K562 (cell line): ENCODE data around the gene UBE2C. TPM values are rescaled to one million over a fixed set of nuclear protein-coding genes. Genes with fewer than 3 reads are reported as not detected.
A peak's percentile ranks its signal among the peaks of the same experiment; 100 is the strongest.

Experiments
- ELF1 ChIP-seq: fragments of 200-800 bp; sonication (Bioruptor generic); IDR thresholded peaks from 2 replicates; pipeline ENCODE4 v1.6.1; 2016; ENCODE audit warnings: missing genetic modification characterization, missing compliant biosample characterization
- ELF2 ChIP-seq: fragments of 250-450 bp; sonication (Bioruptor Pico); IDR thresholded peaks from 2 replicates; pipeline ENCODE4 v1.5.0; 2021; ENCODE audit warnings: mild to moderate bottlenecking
- HNRNPL ChIP-seq: fragments of 200-400 bp; formaldehyde crosslinking; IDR thresholded peaks from 2 replicates; pipeline ENCODE4 v1.6.1; 2017; ENCODE audit warnings: low read depth, mild to moderate bottlenecking, low read length
- KLF1 ChIP-seq: fragments of 450-650 bp; IDR thresholded peaks from 2 replicates; pipeline ENCODE4 v1.6.1; 2016; ENCODE audit warnings: missing genetic modification characterization, missing compliant biosample characterization
- NCOA1 ChIP-seq: fragments of 450-650 bp; IDR thresholded peaks from 2 replicates; pipeline ENCODE4 v1.6.1; 2016; ENCODE audit warnings: low read depth
- POLR2AphosphoS5 ChIP-seq: IDR thresholded peaks from 2 replicates; pipeline ENCODE4 v1.6.1; 2011; ENCODE audit warnings: mild to moderate bottlenecking, low read depth, low read length, moderate library complexity; ENCODE audit not compliant: control insufficient read depth, insufficient read depth
- RFX7 ChIP-seq: fragments of 250-450 bp; sonication (Bioruptor Pico); IDR thresholded peaks from 2 replicates; pipeline ENCODE4 v1.5.1; 2021; ENCODE audit warnings: mild to moderate bottlenecking
- SMARCA4 ChIP-seq: fragments of 450-650 bp; IDR thresholded peaks from 2 replicates; pipeline ENCODE4 v1.6.1; 2016
- SPI1 ChIP-seq: IDR thresholded peaks from 2 replicates; pipeline ENCODE4 v1.6.1; 2011; ENCODE audit warnings: low read depth, low read length, control low read depth, borderline replicate concordance
- SRF ChIP-seq, 2 experiments: fragments of 250-450, 450-650 bp in 1 of 2; sonication (Bioruptor Pico) in 1 of 2; sonication (generic) in 1 of 2; formaldehyde crosslinking; IDR thresholded peaks; 2 replicates each; pipeline versions ENCODE4 v1.5.0 to v1.5.1; 2020 to 2022; ENCODE audit warnings: mild to moderate bottlenecking in 1 of 2, missing genetic modification reagents in 1 of 2
- TAF15 ChIP-seq: fragments of 200-400 bp; formaldehyde crosslinking; IDR thresholded peaks from 2 replicates; pipeline ENCODE4 v1.6.1; 2017; ENCODE audit warnings: mild to moderate bottlenecking, low read depth, low read length, moderate library complexity
- ZZZ3 ChIP-seq: fragments of 450-650 bp; IDR thresholded peaks from 2 replicates; pipeline ENCODE4 v1.6.1; 2016; ENCODE audit warnings: antibody characterized with exemption, mild to moderate bottlenecking, moderate library complexity
- polyA plus RNA-seq, 8 experiments: library from polyadenylated mRNA; depleted of rRNA in 4 of 8; stranded (reverse) in 5 of 8; unstranded in 3 of 8; fragments of >200 nt; fragmentation: Nextera tagmentation in 2 of 8; fragmentation: Illumina TruSeq in 1 of 8; extraction: Ambion mirVana in 2 of 8; extraction: Trizol in 1 of 8; gene quantifications; 2 replicates each; pipeline versions ENCODE4 v1.2.1 to v1.2.3, GENCODE V29; 2011 to 2014; ENCODE audit warnings: inconsistent platforms in 1 of 8, missing spikeins in 1 of 8
- total RNA-seq, 7 experiments: library from RNA; depleted of rRNA in 6 of 7; stranded (reverse); fragments of >200 nt in 6 of 7; fragmentation: Illumina TruSeq in 2 of 7; extraction: Trizol in 2 of 7; gene quantifications; 2 replicates each; pipeline versions ENCODE4 v1.2.1 to v1.2.3, GENCODE V29; 2011 to 2021; ENCODE audit warnings: low replicate concordance in 1 of 7
- TF ChIP-seq, protein P1 (sequence below): sonication (generic); formaldehyde crosslinking; IDR thresholded peaks from 2 replicates; pipeline ENCODE4 v1.8.0; 2022; ENCODE audit warnings: missing genetic modification reagents, mild to moderate bottlenecking, moderate library complexity, borderline replicate concordance
- TF ChIP-seq, protein P2 (sequence below): fragments of 250-450 bp; sonication (Bioruptor Pico); IDR thresholded peaks from 2 replicates; pipeline ENCODE4 v1.8.0; 2021; ENCODE audit warnings: moderate library complexity, mild to moderate bottlenecking, inconsistent platforms
- TF ChIP-seq, protein P3 (sequence below): sonication (generic); formaldehyde crosslinking; IDR thresholded peaks from 2 replicates; pipeline ENCODE4 v1.5.0; 2020; ENCODE audit warnings: missing genetic modification reagents
- TF ChIP-seq, protein P4 (sequence below): fragments of 250-450 bp; sonication (Bioruptor Pico); IDR thresholded peaks from 2 replicates; pipeline ENCODE4 v1.4.0; 2020
- TF ChIP-seq, protein P5 (sequence below): fragments of 250-450 bp; sonication (Bioruptor Pico); IDR thresholded peaks from 2 replicates; pipeline ENCODE4 v1.5.0; 2022; ENCODE audit warnings: mild to moderate bottlenecking

Gene UBE2C
- total and polyA plus RNA-seq, 9 of the 15 experiments (the other 6 are each of a cell fraction or from before 2014, with no cell fraction given), result 0.51 to 1.6 (median 0.69) TPM

DNA sequence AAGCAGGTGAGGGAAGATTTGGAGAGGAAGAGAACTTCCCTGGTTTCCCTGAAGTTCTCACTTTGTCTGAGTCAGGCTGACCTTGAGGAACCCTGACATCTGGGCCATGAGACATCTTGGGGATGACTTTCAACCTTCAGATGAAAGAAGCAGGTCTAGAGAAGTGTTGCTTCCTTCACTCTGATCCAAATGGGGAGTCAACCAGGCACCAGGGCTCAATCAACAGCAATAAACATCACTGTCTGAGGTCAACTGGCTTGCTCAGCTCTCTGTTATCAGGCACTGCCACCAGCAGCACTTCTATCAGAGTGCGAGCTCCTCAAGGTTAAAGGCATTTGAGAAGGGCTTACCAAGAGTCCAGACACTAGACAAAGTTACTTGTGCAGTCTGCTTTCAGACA, 38.5 kb downstream of the UBE2C start (continued):
- TF ChIP-seq, protein P1, sequence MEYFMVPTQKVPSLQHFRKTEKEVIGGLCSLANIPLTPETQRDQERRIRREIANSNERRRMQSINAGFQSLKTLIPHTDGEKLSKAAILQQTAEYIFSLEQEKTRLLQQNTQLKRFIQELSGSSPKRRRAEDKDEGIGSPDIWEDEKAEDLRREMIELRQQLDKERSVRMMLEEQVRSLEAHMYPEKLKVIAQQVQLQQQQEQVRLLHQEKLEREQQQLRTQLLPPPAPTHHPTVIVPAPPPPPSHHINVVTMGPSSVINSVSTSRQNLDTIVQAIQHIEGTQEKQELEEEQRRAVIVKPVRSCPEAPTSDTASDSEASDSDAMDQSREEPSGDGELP, result peak; percentile 53; the same call in 1 of the 2 replicates
- 0 out of 2 replicates have a peak, but pooled peaks have one; percentile 1 for TF ChIP-seq SPI1
- TF ChIP-seq KLF1 (tag), result no peak
- TF ChIP-seq, protein P2, sequence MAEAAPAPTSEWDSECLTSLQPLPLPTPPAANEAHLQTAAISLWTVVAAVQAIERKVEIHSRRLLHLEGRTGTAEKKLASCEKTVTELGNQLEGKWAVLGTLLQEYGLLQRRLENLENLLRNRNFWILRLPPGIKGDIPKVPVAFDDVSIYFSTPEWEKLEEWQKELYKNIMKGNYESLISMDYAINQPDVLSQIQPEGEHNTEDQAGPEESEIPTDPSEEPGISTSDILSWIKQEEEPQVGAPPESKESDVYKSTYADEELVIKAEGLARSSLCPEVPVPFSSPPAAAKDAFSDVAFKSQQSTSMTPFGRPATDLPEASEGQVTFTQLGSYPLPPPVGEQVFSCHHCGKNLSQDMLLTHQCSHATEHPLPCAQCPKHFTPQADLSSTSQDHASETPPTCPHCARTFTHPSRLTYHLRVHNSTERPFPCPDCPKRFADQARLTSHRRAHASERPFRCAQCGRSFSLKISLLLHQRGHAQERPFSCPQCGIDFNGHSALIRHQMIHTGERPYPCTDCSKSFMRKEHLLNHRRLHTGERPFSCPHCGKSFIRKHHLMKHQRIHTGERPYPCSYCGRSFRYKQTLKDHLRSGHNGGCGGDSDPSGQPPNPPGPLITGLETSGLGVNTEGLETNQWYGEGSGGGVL (CRISPR knock-in tag), result no peak
- no peak for TF ChIP-seq RFX7 (CRISPR knock-in tag)
- TF ChIP-seq ELF2 (CRISPR knock-in tag), result no peak
- TF ChIP-seq ELF1 (tag), result no peak
- TF ChIP-seq, protein P3, sequence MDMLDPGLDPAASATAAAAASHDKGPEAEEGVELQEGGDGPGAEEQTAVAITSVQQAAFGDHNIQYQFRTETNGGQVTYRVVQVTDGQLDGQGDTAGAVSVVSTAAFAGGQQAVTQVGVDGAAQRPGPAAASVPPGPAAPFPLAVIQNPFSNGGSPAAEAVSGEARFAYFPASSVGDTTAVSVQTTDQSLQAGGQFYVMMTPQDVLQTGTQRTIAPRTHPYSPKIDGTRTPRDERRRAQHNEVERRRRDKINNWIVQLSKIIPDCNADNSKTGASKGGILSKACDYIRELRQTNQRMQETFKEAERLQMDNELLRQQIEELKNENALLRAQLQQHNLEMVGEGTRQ (CRISPR knock-in tag), result no peak
- peak; percentile 84 for TF ChIP-seq SMARCA4
- TF ChIP-seq HNRNPL, result no peak
- TF ChIP-seq, protein P4, sequence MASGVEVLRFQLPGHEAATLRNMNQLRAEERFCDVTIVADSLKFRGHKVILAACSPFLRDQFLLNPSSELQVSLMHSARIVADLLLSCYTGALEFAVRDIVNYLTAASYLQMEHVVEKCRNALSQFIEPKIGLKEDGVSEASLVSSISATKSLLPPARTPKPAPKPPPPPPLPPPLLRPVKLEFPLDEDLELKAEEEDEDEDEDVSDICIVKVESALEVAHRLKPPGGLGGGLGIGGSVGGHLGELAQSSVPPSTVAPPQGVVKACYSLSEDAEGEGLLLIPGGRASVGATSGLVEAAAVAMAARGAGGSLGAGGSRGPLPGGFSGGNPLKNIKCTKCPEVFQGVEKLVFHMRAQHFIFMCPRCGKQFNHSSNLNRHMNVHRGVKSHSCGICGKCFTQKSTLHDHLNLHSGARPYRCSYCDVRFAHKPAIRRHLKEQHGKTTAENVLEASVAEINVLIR (CRISPR knock-in tag), result no peak
- peak; percentile 27; the same call in 1 of the 2 replicates for TF ChIP-seq NCOA1
- TF ChIP-seq, protein P5, sequence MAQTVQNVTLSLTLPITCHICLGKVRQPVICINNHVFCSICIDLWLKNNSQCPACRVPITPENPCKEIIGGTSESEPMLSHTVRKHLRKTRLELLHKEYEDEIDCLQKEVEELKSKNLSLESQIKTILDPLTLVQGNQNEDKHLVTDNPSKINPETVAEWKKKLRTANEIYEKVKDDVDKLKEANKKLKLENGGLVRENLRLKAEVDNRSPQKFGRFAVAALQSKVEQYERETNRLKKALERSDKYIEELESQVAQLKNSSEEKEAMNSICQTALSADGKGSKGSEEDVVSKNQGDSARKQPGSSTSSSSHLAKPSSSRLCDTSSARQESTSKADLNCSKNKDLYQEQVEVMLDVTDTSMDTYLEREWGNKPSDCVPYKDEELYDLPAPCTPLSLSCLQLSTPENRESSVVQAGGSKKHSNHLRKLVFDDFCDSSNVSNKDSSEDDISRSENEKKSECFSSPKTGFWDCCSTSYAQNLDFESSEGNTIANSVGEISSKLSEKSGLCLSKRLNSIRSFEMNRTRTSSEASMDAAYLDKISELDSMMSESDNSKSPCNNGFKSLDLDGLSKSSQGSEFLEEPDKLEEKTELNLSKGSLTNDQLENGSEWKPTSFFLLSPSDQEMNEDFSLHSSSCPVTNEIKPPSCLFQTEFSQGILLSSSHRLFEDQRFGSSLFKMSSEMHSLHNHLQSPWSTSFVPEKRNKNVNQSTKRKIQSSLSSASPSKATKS, result no peak
- TF ChIP-seq SRF (CRISPR knock-in tag; IDR thresholded peaks at IDR 0.05), result no peak
- TF ChIP-seq TAF15, result no peak
- peak; percentile 80; the same call in 1 of the 2 replicates for TF ChIP-seq POLR2AphosphoS5
- TF ChIP-seq ZZZ3, result no peak
